B cell (primary cell): Measurements from ENCODE around the gene LRIG1. TPM values are rescaled to one million over a fixed set of nuclear protein-coding genes. Genes with fewer than 3 reads are reported as not detected.

Experiments used
- ATAC-seq: fragments of 200-7000 bp; cut with Tn5 transposase; one replicate; pipeline ENCODE4 v1.10.0; 2021; ENCODE audit warnings: low read depth, mild to moderate bottlenecking, moderate number of reproducible peaks, moderate library complexity
- CTCF ChIA-PET: fragments of 350-600 bp; sonication (Branson Sonifier 250); formaldehyde crosslinking; loops from one replicate; lab custom pipeline; 2021; ENCODE audit warnings: antibody characterized with exemption, inconsistent platforms; lab: Charles Lee
- POLR2A ChIA-PET: fragments of 350-600 bp; sonication (Branson Sonifier 250); formaldehyde crosslinking; loops from one replicate; lab custom pipeline; 2021; ENCODE audit warnings: antibody characterized with exemption; lab: Charles Lee
- DNase-seq: peaks from one replicate; pipeline ENCODE4 v3.0.0; 2013
- H2AFZ ChIP-seq: 2 replicates; pipeline ENCODE4 v1.6.1; 2012; ENCODE audit warnings: mild to moderate bottlenecking, low read depth, low read length; ENCODE audit not compliant: insufficient read depth, poor library complexity, severe bottlenecking
- H3K27ac ChIP-seq, 2 donors: 1 replicate in 1 of 2; 2 replicates in 1 of 2; pipeline ENCODE4 v1.5.1; 2012 to 2013; ENCODE audit warnings: low read length in 2 of 2, mild to moderate bottlenecking in 2 of 2, moderate library complexity in 1 of 2
- H3K27me3 ChIP-seq, 4 experiments: fragments of 200-600 bp in 1 of 4; sonication (generic) in 1 of 4; replicated peaks in 1 of 4; 1 replicate in 2 of 4; 2 replicates in 2 of 4; pipeline versions ENCODE4 v1.6.1 to v1.7.0; 2013 to 2016; ENCODE audit warnings: low read length in 3 of 4, mild to moderate bottlenecking in 2 of 4, mixed read lengths in 1 of 4, moderate library complexity in 1 of 4; ENCODE audit not compliant: insufficient read depth in 4 of 4, control insufficient read depth in 3 of 4; ENCODE audit errors: control extremely low read depth in 1 of 4
- H3K36me3 ChIP-seq, 2 experiments: replicated peaks in 1 of 2; 1 replicate in 1 of 2; 2 replicates in 1 of 2; pipeline versions ENCODE4 v1.6.1 to v1.7.1; 2013; ENCODE audit warnings: low read length in 1 of 2; ENCODE audit not compliant: insufficient read depth in 2 of 2, control insufficient read depth in 1 of 2; ENCODE audit errors: control extremely low read depth in 1 of 2, extremely low read depth in 1 of 2
- H3K4me1 ChIP-seq, 2 donors: fragments of 200-600 bp in 1 of 2; sonication (generic) in 1 of 2; 1 replicate in 1 of 2; 2 replicates in 1 of 2; pipeline versions ENCODE4 v1.5.1 to v1.6.1; 2013 to 2017; ENCODE audit warnings: low read length in 2 of 2; ENCODE audit not compliant: control insufficient read depth in 2 of 2, insufficient read depth in 2 of 2
- H3K4me2 ChIP-seq: replicated peaks from 2 replicates; pipeline ENCODE3; 2012; ENCODE audit warnings: mild to moderate bottlenecking, low read depth, low read length; ENCODE audit not compliant: poor library complexity, severe bottlenecking
- H3K4me3 ChIP-seq, 5 experiments: fragments of 200-600 bp in 1 of 5; sonication (generic) in 1 of 5; 1 replicate in 3 of 5; 2 replicates in 2 of 5; pipeline versions ENCODE4 v1.5.1 to v1.7.0; 2011 to 2016; ENCODE audit warnings: low read length in 4 of 5, mild to moderate bottlenecking in 4 of 5, low read depth in 2 of 5, control low read depth in 1 of 5, moderate library complexity in 1 of 5; ENCODE audit not compliant: insufficient read depth in 1 of 5; ENCODE audit errors: control extremely low read depth in 1 of 5, extremely low read depth in 1 of 5
- H3K79me2 ChIP-seq: fragments of 200-600 bp; sonication (generic); one replicate; pipeline ENCODE4 v1.6.0; 2016; ENCODE audit warnings: low read length; ENCODE audit not compliant: control insufficient read depth, insufficient read depth
- H3K9ac ChIP-seq: fragments of 200-600 bp; sonication (generic); 2 replicates; pipeline ENCODE4 v1.6.1; 2017; ENCODE audit warnings: mild to moderate bottlenecking, low read length, moderate library complexity
- H3K9me3 ChIP-seq, 3 donors: one replicate each; pipeline versions ENCODE4 v1.6.1 to v1.7.1; 2013; ENCODE audit warnings: low read length in 2 of 3; ENCODE audit not compliant: control insufficient read depth in 2 of 3, insufficient read depth in 1 of 3; ENCODE audit errors: control extremely low read depth in 1 of 3
- H4K20me1 ChIP-seq: 2 replicates; pipeline ENCODE4 v1.6.0; 2012; ENCODE audit warnings: mild to moderate bottlenecking, low read length; ENCODE audit not compliant: insufficient read depth, control insufficient read depth, poor library complexity, severe bottlenecking
- H3K27ac Mint-ChIP-seq: one replicate; pipeline ENCODE4 v1.8.0; 2021; ENCODE audit warnings: mixed read lengths
- H3K27me3 Mint-ChIP-seq: one replicate; pipeline ENCODE4 v1.8.0; 2021; ENCODE audit warnings: mixed read lengths
- H3K4me1 Mint-ChIP-seq: one replicate; pipeline ENCODE4 v1.8.0; 2021; ENCODE audit warnings: mixed read lengths
- H3K4me3 Mint-ChIP-seq: one replicate; pipeline ENCODE4 v1.8.0; 2021; ENCODE audit warnings: mixed read lengths
- H3K9me3 Mint-ChIP-seq: one replicate; pipeline ENCODE4 v1.8.0; 2022; ENCODE audit warnings: mixed read lengths; ENCODE audit not compliant: insufficient read depth
- EZH2 ChIP-seq: IDR thresholded peaks from 2 replicates; pipeline ENCODE4 v1.6.1; 2012; ENCODE audit warnings: borderline replicate concordance, low read depth, mild to moderate bottlenecking, moderate library complexity, low read length; ENCODE audit not compliant: insufficient read depth, poor library complexity, severe bottlenecking
- WGBS: methylation state at CpG from one replicate; pipeline ENCODE4 v1.1.5; 2013; ENCODE audit warnings: missing lambda C conversion rate; ENCODE audit not compliant: insufficient coverage; 5-methylcytosine and 5-hydroxymethylcytosine counted together
- intact Hi-C: fragments of 100-400 bp; cut with micrococcal nuclease; formaldehyde crosslinking; loops from one replicate; pipeline ENCODE4 v1.10.0; 2022
- polyA plus RNA-seq: library from polyadenylated mRNA; depleted of rRNA; stranded (reverse); fragments of >200 nt; gene quantifications from 2 replicates; pipeline ENCODE4 v1.2.3, GENCODE V29; 2012
- total RNA-seq, 2 donors: library from RNA; stranded (reverse); fragments of 120-200 nt in 1 of 2; gene quantifications; 1 replicate in 1 of 2; 2 replicates in 1 of 2; pipeline versions ENCODE4 v1.2.3 to v1.2.4, GENCODE V29; 2013 to 2022
- TF ChIP-seq, protein P1 (sequence below): fragments of 200-600 bp; IDR thresholded peaks from one replicate; pipeline ENCODE4 v1.8.0; 2022; ENCODE audit warnings: antibody characterized with exemption, mild to moderate bottlenecking

Gene LRIG1
- total and polyA plus RNA-seq, 2 donors (not counting 1 experiment from before 2014, with no cell fraction given) = 9.2 to 12.4 TPM

GRCh38 chr3:66489581-66489980 is 11.2 kb downstream of the LRIG1 start:
- Histone ChIP-seq H3K9ac (no peak overlapping the region), H3K27ac (no peak overlapping the region), H3K4me2 (no peak overlapping the region), H2AFZ (no peak overlapping the region), H3K9me3 (no peaks in the 10 kb centered on the region), H3K4me3 (no peak overlapping the region), H3K79me2 (peaks cover 4% of the 10 kb centered on the region), H3K27me3 (peaks cover 0 to 8% (median 0%) of the 10 kb centered on the region in 4 experiments), H4K20me1 (no peaks in the 10 kb centered on the region), H3K4me1 (peaks cover 8 to 9% of the 10 kb centered on the region in 2 donors), H3K36me3 (no peaks in the 10 kb centered on the region)
- 17% methylated on average over 2 of the region's 4 CpGs for WGBS
- DNase-seq (no peak), ATAC-seq (no peak)
- no peak overlapping the region for H3K4me3 Mint-ChIP-seq
- no peak for TF ChIP-seq EZH2
- TF ChIP-seq, protein P1, sequence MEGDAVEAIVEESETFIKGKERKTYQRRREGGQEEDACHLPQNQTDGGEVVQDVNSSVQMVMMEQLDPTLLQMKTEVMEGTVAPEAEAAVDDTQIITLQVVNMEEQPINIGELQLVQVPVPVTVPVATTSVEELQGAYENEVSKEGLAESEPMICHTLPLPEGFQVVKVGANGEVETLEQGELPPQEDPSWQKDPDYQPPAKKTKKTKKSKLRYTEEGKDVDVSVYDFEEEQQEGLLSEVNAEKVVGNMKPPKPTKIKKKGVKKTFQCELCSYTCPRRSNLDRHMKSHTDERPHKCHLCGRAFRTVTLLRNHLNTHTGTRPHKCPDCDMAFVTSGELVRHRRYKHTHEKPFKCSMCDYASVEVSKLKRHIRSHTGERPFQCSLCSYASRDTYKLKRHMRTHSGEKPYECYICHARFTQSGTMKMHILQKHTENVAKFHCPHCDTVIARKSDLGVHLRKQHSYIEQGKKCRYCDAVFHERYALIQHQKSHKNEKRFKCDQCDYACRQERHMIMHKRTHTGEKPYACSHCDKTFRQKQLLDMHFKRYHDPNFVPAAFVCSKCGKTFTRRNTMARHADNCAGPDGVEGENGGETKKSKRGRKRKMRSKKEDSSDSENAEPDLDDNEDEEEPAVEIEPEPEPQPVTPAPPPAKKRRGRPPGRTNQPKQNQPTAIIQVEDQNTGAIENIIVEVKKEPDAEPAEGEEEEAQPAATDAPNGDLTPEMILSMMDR = no peak
- ChIA-PET CTCF (no interaction called here), POLR2A (no interaction called here)
- peaks cover 17% of the 10 kb centered on the region for H3K4me1 Mint-ChIP-seq
- H3K9me3 Mint-ChIP-seq = no peaks in the 10 kb centered on the region
- intact Hi-C loops = loop anchor here (2.0 kb wide), 1 partner anchor 17 kb away; no protein-coding TSS in a partner anchor
- peaks cover 21% of the 10 kb centered on the region for H3K27me3 Mint-ChIP-seq
- H3K27ac Mint-ChIP-seq = no peak overlapping the region

GRCh38 chr3:66489115-66489514 is 11.7 kb downstream of the LRIG1 start:
- H3K4me3 Mint-ChIP-seq = no peak overlapping the region
- H3K4me1 Mint-ChIP-seq = peaks cover 16% of the 10 kb centered on the region

More at GRCh38 chr3:66489115-66489514, 11.7 kb downstream of the LRIG1 start:
- Histone ChIP-seq H3K27me3 (peaks cover 0 to 8% (median 0%) of the 10 kb centered on the region in 4 experiments), H3K27ac (no peak overlapping the region), H3K9ac (no peak overlapping the region), H3K9me3 (no peaks in the 10 kb centered on the region), H3K79me2 (peaks cover 4% of the 10 kb centered on the region), H3K36me3 (no peaks in the 10 kb centered on the region), H2AFZ (no peak overlapping the region), H4K20me1 (no peaks in the 10 kb centered on the region), H3K4me3 (no peak overlapping the region), H3K4me1 (peaks cover 8 to 9% of the 10 kb centered on the region in 2 donors), H3K4me2 (no peak overlapping the region)
- intact Hi-C loops = loop anchor here (2.0 kb wide), 1 partner anchor 16 kb away; no protein-coding TSS in a partner anchor
- ChIA-PET CTCF (no interaction called here), POLR2A (no interaction called here)
- TF ChIP-seq EZH2 = no peak
- TF ChIP-seq, protein P1 = no peak
- Mint-ChIP-seq H3K9me3 (no peaks in the 10 kb centered on the region), H3K27ac (no peak overlapping the region), H3K27me3 (peaks cover 20% of the 10 kb centered on the region)
- ATAC-seq (no peak), DNase-seq (no peak)
- WGBS = 100% methylated on average over 1 of the region's 2 CpGs
